ENCODE measurements around the gene FRAS1. TPM values are rescaled to one million over a fixed set of nuclear protein-coding genes. Genes with fewer than 3 reads are reported as not detected.
"Not testable (repeated sequence)": the region's sequence is repeated elsewhere in the genome, so short reads cannot be mapped to it uniquely, and the experiment has no call there.

Gene FRAS1
- total RNA-seq, 3 donors from 2014 or later = 4.9 to 7.5 (median 6.6) TPM

GRCh38 chr4:78322032-78322431, 264.9 kb downstream of the FRAS1 start:
- no peak overlapping the region for H3K4me3 ChIP-seq
- H3K27me3 ChIP-seq = no peaks in the 10 kb centered on the region
- no peak for DNase-seq (ENCODE audit: low spot score in 2 of 2)
- intact Hi-C loops (cut with DNase I; ENCODE audit: low total_unique reads) = no loop called here
- TF ChIP-seq POLR2AphosphoS5 (IDR thresholded peaks at IDR 0.05) = no peak
- TF ChIP-seq CTCF (IDR thresholded peaks at IDR 0.05) = no peak
- TF ChIP-seq POLR2A (IDR thresholded peaks at IDR 0.05) = no peak
- H3K36me3 ChIP-seq = no peaks in the 10 kb centered on the region
- H3K4me1 ChIP-seq = no peaks in the 10 kb centered on the region
- no peaks in the 10 kb centered on the region for H3K9me3 ChIP-seq
- H3K27ac ChIP-seq = no peak overlapping the region

- no peak overlapping the region for H3K4me3 ChIP-seq
- no peak for DNase-seq (ENCODE audit: low spot score in 2 of 2)
- intact Hi-C loops (cut with DNase I; ENCODE audit: low total_unique reads) = no loop called here
- H3K36me3 ChIP-seq = no peaks in the 10 kb centered on the region
- no peaks in the 10 kb centered on the region for H3K9me3 ChIP-seq
- H3K27me3 ChIP-seq = no peaks in the 10 kb centered on the region
- TF ChIP-seq CTCF (IDR thresholded peaks at IDR 0.05) (no peak), POLR2AphosphoS5 (IDR thresholded peaks at IDR 0.05) (no peak), POLR2A (IDR thresholded peaks at IDR 0.05) (no peak)
- H3K27ac ChIP-seq = no peak overlapping the region
- H3K4me1 ChIP-seq = no peaks in the 10 kb centered on the region
Observed at GRCh38 chr4:78323439-78323838, 266.3 kb downstream of the FRAS1 start.

GRCh38 chr4:78324625-78325024, 267.5 kb downstream of the FRAS1 start:
- no peak for TF ChIP-seq POLR2A (IDR thresholded peaks at IDR 0.05)
- TF ChIP-seq CTCF (IDR thresholded peaks at IDR 0.05) = no peak
- TF ChIP-seq POLR2AphosphoS5 (IDR thresholded peaks at IDR 0.05) = no peak
- H3K4me3 ChIP-seq = no peak overlapping the region

GRCh38 chr4:78325271-78326157, 268.4 kb downstream of the FRAS1 start:
- intact Hi-C loops (cut with DNase I; ENCODE audit: low total_unique reads) = no loop called here
- DNase-seq (ENCODE audit: low spot score in 2 of 2) = no peak
- H3K4me1 ChIP-seq = no peaks in the 10 kb centered on the region
- no peak for TF ChIP-seq CTCF (IDR thresholded peaks at IDR 0.05)
- no peak for TF ChIP-seq POLR2AphosphoS5 (IDR thresholded peaks at IDR 0.05)
- no peak for TF ChIP-seq POLR2A (IDR thresholded peaks at IDR 0.05)
- H3K27me3 ChIP-seq = no peaks in the 10 kb centered on the region
- H3K36me3 ChIP-seq = no peaks in the 10 kb centered on the region
- H3K4me3 ChIP-seq = no peak overlapping the region
- H3K27ac ChIP-seq = no peak overlapping the region
- no peaks in the 10 kb centered on the region for H3K9me3 ChIP-seq

More at GRCh38 chr4:78324625-78325024, 267.5 kb downstream of the FRAS1 start:
- Histone ChIP-seq H3K27ac (no peak overlapping the region), H3K36me3 (no peaks in the 10 kb centered on the region), H3K9me3 (no peaks in the 10 kb centered on the region), H3K4me1 (no peaks in the 10 kb centered on the region), H3K27me3 (no peaks in the 10 kb centered on the region)
- no peak for DNase-seq (ENCODE audit: low spot score in 2 of 2)
- intact Hi-C loops (cut with DNase I; ENCODE audit: low total_unique reads) = no loop called here

- H3K36me3 ChIP-seq; H3K4me3 ChIP-seq; H3K27me3 ChIP-seq; H3K9me3 ChIP-seq; intact Hi-C loops (cut with DNase I; ENCODE audit: low total_unique reads); H3K4me1 ChIP-seq; H3K27ac ChIP-seq; DNase-seq (ENCODE audit: low spot score in 2 of 2): not testable (repeated sequence)
Observed at GRCh38 chr4:78328591-78328990, 271.5 kb downstream of the FRAS1 start.

Measured in breast epithelium (tissue), 4 donors.